Measurements from ENCODE around the gene ANO4.

The ANO4 gene

DNA sequence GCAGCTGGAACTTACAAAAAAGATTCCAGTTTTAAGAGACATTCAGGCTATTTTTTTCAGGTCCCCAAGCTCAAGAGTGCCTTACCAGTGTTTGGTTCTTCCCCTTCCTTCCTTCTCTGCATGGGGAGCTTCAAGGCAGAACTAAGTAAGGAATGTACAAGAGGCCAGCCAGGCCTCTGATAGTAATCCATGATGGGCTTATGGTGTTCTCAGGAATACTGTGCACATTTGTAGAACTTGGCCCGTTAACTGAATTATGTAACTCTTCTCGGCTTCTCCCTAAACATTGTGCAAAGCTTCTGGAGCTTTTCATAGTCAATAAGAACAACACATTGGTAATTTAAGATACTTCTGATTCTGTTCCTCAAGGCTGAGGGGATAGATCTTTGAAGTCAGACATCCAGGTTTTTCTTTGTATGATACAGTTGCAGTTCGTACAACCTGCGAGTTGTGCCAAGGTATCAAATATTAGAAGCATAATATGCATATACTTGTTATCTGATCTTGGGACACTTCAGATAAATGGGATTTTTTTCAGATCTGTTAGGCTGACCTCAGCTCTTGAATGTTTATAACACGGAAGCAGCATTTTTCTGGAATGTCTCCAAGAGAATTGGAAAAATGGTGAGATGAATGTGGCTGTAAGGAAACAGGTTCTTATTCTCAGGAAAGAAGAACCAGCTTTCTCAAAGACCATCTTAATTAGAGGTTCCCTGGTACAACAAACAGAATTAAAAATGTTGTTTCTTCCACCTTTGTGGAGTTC, 148.6 kb downstream of the ANO4 start:
- no peak for DNase-seq (ENCODE audit: extremely low read depth in 1 of 2, low read depth in 1 of 2)

DNA sequence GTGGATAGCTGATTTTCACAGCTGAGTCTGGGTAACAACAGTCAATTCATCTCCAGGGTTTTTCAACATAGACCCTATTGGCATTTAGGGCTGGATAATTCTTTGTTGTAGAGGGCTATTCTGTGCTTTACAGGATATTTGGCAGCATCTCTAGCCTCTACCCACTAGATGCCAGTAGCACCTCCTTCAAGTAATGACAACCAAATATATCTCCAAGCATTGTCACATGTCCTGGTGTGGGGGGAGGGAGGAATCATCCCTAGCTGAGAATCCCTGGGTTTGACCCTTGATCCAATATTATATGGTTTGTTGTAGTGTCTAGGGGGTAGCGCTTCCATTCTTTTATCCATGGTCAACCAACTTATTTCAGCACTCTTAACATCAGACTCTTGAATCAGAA, 157.2 kb downstream of the ANO4 start:
- DNase-seq (ENCODE audit: extremely low read depth in 1 of 2, low read depth in 1 of 2), result no peak

DNA sequence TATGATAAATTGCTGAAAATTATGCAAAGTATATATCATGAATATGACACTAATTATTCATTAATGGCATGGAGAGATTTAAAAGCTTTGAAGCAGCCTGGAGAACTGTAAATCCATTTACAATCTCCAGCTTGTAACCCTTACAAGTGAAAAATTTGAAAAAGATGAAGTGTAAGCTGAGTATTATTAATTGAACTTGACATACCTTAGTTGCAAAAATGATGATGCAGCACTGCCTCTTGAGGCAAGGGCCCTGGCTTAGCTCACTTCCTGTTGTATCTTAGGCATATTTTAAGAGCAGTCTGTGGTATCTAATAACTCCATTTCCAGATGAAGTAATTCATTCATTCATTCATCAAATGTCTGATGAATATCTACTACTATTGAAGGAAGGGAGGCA, 158.6 kb downstream of the ANO4 start:
- no peak for DNase-seq (ENCODE audit: extremely low read depth in 1 of 2, low read depth in 1 of 2)

DNA sequence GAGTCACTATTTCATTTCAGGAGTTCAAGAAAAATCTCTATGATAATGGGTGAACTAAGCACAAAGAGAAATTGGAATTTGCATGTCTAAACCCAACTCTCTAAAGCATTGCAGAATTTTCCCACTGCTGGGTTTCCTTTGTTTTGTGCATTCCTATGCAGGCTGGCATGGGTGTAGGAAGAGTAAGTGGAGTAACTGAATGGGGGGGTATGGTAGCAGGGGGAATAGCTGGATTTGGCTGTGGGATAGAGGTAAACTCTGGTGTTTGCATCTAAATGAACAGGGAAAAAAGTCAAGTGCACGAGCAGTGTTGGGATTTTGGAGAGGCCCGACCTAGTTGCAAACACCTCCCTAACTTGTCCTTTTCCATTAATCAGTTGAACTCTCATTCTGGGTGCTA, 159.1 kb downstream of the ANO4 start:
- no peak for DNase-seq (ENCODE audit: extremely low read depth in 1 of 2, low read depth in 1 of 2)

DNA sequence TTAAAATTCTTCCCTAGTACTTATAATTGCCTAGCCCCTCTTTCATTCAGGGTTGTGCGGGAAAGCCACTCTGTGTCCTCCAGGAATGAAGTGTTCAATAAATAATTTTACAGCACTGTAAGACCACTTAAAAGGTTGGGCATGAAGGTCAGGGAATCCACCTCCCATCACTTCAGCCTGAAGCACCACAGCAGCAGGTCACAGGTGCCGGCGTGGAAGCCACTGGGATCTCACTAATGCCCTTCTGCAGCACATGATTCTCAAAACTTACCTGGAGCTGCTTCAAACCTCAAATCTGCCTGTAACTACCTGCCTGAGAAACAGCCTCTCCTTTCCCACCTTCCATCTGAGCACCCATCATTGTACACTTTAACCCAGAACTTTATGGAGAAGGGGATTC, 159.5 kb downstream of the ANO4 start:
- DNase-seq (ENCODE audit: extremely low read depth in 1 of 2, low read depth in 1 of 2), result no peak

DNA sequence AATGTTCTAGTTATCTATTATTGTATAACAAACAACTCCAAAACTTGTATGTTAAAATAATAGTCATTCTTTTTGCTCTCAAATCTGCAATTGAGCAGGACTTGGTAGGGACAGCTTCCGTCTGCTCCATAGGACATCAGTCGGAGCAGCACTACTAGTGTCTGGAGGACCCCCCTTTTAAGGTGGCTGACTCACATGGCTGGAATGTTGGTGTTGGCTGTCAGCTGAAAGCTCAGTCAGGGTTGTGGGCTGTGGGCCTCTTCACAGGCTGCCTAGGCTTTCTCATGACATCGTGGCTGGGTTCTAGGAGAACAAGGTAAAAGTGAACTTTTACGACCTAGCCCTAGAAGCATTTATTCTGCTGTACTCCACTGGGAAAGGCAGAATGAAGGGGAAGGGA, 160.6 kb downstream of the ANO4 start:
- DNase-seq (ENCODE audit: extremely low read depth in 1 of 2, low read depth in 1 of 2), result no peak

DNA sequence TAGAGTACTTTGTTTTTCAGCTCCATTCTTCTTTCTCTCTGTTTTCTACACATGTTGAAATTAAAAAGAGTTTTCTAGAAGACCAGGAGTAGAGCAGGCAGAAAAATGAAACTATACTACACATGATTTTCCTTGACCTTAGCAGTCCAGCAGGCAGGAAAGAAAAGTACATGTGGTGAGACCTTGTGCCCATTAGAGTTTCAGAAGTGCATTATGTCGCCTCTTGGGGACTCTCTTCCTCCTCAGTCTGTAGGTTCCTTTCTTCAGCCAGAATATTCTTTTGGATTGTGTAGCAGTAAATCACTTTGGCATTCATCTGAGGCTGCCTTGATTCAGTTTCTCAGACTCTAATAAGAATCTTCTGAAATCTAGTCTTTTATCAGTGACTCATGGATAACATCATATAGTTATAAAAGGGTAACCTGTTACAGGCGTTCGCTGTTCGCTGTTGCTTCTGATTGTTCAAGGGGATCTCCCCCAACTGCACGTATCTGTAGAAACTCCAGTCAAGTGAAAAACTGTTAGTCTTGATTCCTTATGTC, 161.8 kb downstream of the ANO4 start:
- DNase-seq (ENCODE audit: extremely low read depth in 1 of 2, low read depth in 1 of 2), result no peak

DNA sequence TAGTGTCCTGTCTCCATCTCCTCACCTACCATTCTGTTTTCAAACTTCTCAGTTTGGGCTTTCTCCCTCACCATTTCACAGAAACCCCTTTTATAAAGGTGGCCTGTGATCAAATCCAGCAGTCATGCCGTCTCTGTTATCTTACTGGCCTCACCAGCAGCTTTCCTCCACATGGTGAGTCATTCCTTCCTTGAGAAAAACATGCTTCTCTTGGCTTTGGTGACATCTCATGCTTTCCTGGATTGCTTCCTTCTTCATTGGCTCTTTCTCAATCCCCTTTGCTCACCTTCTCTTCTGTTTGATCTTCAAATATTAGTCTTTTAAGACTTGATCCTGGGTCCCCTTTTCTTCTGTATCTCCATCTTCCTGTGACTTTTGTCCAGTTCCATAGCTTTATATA, 164.9 kb downstream of the ANO4 start:
- no peak for DNase-seq (ENCODE audit: extremely low read depth in 1 of 2, low read depth in 1 of 2)

DNA sequence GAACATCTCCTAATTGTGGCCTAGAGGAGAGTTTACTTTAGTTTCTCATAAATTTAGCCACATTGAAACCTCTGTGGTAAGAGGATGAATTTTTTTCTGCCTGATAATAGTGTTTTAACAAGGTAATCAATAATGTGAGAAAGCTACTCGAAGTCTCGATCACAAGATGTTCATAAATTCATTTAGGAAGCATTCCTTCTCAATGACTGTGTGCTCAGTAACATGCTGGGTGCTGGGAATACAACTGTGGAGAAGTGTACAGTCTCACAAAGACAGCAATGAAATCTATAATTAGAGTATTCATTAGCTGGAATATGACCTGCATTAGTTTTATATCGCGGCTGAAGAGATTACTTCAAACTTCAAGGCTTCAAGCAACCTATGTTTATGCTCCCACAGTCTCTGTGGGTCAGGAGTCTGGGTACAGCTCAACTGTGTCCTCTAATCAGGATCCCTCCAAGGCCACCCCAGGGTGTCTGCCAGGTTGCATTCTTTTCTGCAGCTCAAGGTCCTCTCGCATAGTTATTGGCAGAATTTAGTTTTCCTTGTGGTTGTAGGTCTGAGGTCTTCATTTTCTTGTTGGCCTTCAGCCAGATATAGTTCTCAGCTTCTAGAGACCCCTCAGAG, 167.6 kb downstream of the ANO4 start:
- no peak for DNase-seq (ENCODE audit: extremely low read depth in 1 of 2, low read depth in 1 of 2)

DNA sequence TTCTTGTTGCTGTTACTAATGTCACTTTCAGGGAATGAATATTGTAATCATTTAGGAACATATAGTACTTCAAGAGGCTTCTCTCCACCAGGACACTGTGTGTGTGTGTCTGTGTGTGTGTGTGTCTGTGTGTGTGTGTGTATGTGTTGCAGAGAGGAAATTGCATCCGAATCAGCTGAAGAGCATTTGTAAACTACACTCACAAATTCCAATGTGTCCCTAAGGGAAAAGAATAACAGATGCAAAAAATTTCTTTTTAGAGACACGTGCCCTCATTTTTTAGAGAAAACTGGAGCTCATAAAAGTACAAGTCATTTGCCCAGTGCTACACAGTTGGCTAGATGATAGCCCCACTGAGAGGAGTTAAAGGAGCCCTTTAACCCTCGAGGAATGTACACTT, 168.8 kb downstream of the ANO4 start:
- no peak for DNase-seq (ENCODE audit: extremely low read depth in 1 of 2, low read depth in 1 of 2)

DNA sequence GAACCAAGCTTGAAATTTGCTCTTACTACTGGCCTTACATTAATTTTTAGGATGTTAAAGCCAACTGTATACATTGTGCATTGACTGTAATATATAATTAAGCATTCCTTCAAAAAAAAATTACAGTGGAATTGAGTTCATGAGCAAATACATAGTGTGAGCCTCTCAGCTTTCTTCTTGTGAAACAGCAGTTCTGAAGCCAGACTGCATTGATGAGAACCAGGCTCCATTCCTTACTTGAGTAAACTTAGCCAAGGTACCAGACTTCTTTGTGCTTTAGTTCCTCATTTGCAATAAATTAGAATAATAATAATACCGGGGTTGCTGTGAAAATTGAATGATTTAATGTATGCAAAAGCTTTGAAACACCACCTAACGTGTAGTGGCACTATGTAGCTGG, 169.5 kb downstream of the ANO4 start:
- no peak for DNase-seq (ENCODE audit: extremely low read depth in 1 of 2, low read depth in 1 of 2)

DNA sequence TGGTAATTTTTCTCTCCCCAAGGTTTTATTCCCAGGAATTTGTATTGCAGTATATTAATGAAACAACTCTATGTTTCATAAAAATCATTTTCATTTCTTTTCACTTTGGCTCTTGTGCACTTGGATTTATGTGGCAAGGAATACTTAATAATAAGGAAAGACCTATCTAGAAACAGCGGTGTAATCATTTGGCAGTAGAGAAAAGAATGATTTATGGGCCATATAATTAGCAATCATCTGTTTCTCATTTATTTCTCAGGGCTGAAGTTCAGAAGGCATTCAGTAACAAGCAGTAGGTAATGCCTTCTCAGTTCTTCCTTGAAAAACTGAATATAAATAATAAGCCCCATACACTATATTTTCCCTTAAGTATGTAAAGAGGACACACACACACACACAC, 172.6 kb downstream of the ANO4 start:
- no peak for DNase-seq (ENCODE audit: extremely low read depth in 1 of 2, low read depth in 1 of 2)

DNA sequence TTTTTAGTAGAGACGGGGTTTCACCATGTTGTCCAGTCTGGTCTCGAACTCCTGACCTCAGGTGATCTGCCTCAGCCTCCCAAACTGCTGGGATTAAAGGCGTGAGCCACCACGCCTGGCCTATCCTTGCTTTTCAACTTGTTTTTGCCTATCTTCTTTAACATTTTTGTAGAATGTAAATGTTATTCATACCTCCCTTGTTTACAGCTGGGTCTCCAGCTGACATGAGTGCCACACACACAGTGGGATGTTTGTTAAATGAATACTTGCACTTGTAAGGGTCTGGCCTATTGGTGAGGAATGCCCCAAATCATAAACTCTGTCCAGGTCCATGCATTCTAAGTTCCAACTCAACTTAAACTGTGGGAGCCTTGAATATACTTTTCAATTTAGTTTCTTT, 176.3 kb downstream of the ANO4 start:
- DNase-seq (ENCODE audit: extremely low read depth in 1 of 2, low read depth in 1 of 2), result no peak

DNA sequence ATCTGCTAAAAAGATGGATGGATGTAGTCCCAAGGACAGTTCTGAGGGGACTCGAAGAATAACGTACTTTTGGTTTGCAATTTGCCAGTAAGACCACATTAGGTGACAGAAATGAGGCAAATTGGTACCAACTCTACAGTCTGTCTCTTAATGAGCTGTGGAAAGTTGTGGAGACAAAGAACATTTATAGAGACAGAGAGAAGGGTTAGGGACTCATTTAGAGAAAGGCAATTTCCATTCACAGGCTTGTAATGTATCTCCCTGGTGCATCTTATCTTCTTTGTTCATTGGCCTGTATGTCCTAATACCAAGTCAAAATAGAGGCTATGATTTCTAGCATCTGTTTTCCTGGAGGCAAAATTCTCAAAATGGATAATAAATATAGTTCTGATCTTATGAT, 177.5 kb downstream of the ANO4 start:
- DNase-seq (ENCODE audit: extremely low read depth in 1 of 2, low read depth in 1 of 2), result no peak

DNA sequence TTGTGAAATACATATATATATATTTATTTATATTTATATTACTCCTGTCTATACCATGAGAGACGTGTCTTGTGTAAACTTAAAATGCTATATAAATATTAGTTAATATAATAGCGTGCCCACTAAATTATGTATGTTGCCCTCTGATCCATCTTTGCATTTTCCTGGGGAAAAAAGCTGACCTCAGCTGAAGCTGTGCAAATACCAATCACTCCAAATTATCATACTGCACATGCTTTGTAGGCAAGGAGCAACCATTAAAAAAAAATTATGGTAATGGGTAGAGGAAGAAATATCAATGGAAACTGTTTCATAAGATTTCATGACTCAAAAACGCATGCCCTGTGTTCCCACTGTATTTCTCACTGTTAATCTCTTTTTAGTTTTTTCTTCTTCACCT, 179.8 kb downstream of the ANO4 start:
- no peak for DNase-seq (ENCODE audit: extremely low read depth in 1 of 2, low read depth in 1 of 2)

DNA sequence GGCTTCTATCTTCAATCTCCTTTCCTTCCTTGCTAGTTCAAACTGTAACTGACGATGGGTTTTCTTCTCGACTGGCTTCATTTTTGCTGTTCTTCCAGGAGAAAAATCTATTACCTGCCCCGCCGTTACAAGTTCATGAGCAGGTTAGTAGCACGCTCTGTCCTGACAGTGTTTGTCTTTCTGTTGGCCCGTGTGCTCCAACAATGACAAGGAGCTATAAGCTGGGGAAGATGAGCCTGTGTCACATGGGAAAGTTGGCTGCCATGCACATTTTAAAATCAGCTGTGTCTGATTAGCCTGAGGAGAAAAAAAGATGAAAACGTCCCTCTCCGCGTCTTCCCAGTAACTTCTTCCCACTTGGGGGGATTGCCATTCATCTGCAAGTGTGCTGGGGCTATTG, 180.2 kb downstream of the ANO4 start:
- DNase-seq (ENCODE audit: extremely low read depth in 1 of 2, low read depth in 1 of 2), result no peak

DNA sequence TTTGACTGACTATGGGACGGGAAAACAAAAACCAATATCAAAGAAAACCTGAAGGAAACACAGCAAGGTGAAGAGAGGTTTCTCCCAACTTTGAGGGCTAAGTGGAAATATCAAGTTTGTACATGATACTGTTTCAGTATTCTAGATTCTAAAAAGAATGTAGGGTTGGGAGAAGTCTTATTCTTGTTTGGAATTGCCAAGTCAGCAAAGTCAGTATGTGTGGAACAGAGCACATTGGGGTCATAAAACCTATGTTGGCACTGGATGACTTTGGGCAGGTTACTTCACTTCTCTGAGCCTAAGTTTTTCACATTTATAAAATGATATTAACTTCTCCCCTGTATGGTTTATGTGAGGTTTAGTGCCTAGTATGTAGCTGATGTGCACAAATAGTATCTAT, 182.2 kb downstream of the ANO4 start:
- no peak for DNase-seq (ENCODE audit: extremely low read depth in 1 of 2, low read depth in 1 of 2)

DNA sequence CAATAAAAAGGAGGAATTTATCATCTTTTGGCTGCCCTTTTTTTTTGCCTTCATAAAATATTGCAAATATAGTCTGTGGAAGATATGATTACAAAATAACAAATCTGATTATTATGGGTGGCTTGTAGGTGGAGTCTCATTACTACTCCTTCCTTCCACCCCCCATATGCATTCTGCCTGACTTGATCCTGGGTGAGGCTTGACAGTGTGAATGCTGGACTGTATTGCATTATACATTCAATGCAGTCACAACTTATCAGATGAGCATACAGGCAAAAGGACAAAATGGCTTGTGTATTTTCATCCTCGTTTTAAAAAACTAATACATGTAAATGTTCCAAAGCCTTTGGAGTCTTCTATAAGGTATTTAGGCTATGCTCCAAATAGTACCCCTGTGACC, 186.3 kb downstream of the ANO4 start:
- DNase-seq (ENCODE audit: extremely low read depth in 1 of 2, low read depth in 1 of 2), result no peak

DNA sequence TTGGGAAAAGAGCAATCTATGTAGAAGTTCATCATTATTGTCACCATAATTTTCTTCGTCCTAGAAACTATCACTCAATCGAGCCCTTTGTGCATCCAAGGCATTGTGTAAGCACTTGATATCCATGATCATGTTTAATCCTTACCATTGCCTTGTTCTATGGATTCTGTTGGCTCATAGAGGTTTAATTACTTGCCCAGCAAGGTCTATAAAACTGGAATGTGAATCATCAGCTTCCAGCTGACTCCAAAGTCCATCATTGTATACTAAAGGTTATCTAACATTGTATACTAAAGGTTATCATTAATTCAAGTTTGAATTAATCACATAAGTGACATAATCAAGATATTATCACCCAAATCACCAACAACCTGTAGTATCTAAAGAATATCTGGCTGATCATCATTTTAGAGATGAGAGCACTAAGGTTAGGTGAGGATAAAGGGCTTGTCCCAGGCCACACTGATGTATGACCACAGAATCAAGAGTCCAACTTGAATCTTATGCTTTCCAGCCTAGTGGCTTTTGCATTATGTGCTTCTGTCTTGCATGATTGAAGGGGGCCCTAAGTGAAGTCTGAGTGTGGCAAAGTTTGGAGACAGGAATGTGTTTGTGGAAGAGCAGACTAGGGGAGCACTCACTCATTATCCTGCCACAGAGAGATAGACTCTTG, 188.1 kb downstream of the ANO4 start:
- no peak for DNase-seq (ENCODE audit: extremely low read depth in 1 of 2, low read depth in 1 of 2)

DNA sequence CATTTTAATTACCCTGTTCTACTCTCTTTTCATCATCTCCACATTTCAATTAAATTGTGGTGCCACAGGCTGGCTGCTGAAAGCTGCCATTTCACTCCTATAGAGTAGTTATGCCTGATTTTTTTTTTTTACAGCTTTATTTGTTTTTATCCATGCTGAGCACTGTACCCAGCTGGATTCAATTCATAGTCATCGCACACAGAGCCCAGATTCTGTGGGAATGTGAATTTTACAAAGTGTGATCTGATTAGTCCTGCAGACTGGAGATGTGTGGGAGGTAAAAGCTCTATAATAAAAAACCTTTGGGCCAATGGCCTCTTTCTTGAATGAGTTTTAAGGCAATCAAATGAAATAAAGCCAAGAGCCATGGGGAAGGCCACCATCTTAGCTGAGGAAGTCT, 190.2 kb downstream of the ANO4 start:
- no peak for DNase-seq (ENCODE audit: extremely low read depth in 1 of 2, low read depth in 1 of 2)

DNA sequence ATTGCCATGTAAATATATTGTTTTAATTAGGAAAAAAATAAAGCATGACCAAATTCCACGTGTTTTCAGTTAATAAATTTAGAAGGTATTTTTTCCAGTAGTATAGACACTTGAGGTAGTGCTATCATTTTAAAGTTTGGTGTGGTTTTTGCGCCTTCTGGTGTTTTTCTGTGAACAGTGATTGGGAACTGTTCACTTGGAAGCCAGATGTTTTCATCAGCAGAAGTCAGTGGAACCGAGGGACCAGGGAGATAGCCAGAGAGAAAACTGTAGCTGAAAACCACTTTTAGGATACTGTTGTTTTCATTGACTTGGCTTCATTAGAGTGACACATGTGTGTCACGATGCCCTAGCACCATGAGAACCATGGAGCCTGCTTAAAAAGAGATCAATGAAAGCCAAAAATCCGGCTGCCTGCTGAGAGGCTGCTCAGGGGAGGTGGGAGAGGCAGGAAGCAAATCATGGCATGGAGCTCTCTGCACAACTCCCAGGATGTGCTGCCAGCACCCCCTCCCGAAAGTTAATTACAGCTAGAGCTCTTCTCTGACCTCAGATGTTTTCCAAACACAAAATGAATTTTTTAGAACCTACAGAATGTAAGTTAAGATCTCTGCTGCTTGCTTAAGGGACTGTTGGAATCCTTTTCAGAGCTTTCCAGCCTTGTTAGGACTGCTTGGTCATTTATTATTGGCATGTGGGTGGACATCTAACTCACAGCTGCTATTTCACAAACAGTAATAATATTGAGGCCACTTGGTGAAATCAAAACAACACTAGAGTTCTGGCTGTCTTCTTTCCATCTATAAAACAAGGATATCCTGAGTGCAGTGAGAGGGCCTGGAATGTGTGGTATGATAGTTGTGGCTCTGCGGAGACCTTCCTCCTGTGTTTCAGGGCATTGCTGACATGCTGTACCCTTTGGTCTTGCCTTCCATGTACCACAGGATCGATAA, 192.3 kb downstream of the ANO4 start:
- no peak for DNase-seq (ENCODE audit: extremely low read depth in 1 of 2, low read depth in 1 of 2)
